Brain microvascular endothelial cell (primary cell): ENCODE data around the gene PIGU.

Experiments used
- DNase-seq: peaks from one replicate; pipeline ENCODE4 v3.0.0-alpha.2; 2020
- H3K27ac ChIP-seq: fragments of 250-450 bp; sonication (Bioruptor Pico); 2 replicates; pipeline ENCODE4 v1.5.1; 2020; ENCODE audit warnings: mild to moderate bottlenecking, moderate library complexity
- H3K27me3 ChIP-seq: fragments of 250-450 bp; sonication (Bioruptor Pico); replicated peaks from 2 replicates; pipeline ENCODE4 v1.5.1; 2020; ENCODE audit warnings: mild to moderate bottlenecking
- H3K36me3 ChIP-seq: fragments of 250-450 bp; sonication (Bioruptor Pico); replicated peaks from 2 replicates; pipeline ENCODE4 v1.5.1; 2020; ENCODE audit warnings: mild to moderate bottlenecking
- H3K4me3 ChIP-seq: 2 replicates; pipeline ENCODE4 v1.5.1; 2011; ENCODE audit warnings: low read depth, mild to moderate bottlenecking, control low read depth, low read length, moderate library complexity
- in situ Hi-C: cut with HindIII; loops from 2 replicates; pipeline ENCODE4 v1.10.0; 2017; ENCODE audit warnings: low sequenced_read_pairs, low pct_ligation_motif_present
- TF ChIP-seq, protein P1 (sequence below): IDR thresholded peaks from 2 replicates; pipeline ENCODE4 v1.5.1; 2011; ENCODE audit warnings: low read depth, mild to moderate bottlenecking, moderate library complexity, low read length, control low read depth, inconsistent platforms; ENCODE audit errors: missing control alignments

Gene PIGU

DNA sequence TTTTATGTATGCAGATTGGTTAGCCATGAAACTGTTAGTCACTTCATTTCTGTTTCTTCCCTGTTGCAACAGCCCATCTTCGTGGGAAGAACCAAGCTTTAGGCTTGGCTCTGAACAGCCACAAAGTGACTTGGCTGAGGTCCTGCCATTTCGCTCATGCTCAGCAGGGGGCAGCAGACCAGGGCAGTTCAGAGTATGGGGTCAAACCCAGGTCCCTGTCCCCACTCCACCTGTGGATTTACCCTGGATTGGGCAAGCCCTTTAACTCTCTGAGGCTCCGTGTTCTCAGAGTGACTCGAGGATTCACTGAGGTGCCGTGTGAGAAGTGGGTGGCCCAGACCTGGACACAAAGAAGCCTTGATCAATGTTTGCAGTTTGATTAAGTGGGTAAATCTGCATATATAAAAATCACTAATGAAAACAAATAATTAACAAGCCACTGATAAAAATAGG, 138.2 kb downstream of the PIGU start:
- Histone ChIP-seq H3K4me3 (no peak overlapping the region), H3K27me3 (no peaks in the 10 kb centered on the region), H3K36me3 (peaks cover 78% of the 10 kb centered on the region), H3K27ac (no peak overlapping the region)
- in situ Hi-C loops, result no loop called here
- TF ChIP-seq, protein P1, sequence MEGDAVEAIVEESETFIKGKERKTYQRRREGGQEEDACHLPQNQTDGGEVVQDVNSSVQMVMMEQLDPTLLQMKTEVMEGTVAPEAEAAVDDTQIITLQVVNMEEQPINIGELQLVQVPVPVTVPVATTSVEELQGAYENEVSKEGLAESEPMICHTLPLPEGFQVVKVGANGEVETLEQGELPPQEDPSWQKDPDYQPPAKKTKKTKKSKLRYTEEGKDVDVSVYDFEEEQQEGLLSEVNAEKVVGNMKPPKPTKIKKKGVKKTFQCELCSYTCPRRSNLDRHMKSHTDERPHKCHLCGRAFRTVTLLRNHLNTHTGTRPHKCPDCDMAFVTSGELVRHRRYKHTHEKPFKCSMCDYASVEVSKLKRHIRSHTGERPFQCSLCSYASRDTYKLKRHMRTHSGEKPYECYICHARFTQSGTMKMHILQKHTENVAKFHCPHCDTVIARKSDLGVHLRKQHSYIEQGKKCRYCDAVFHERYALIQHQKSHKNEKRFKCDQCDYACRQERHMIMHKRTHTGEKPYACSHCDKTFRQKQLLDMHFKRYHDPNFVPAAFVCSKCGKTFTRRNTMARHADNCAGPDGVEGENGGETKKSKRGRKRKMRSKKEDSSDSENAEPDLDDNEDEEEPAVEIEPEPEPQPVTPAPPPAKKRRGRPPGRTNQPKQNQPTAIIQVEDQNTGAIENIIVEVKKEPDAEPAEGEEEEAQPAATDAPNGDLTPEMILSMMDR, result peak; percentile 96
- peak; percentile 43 for DNase-seq

DNA sequence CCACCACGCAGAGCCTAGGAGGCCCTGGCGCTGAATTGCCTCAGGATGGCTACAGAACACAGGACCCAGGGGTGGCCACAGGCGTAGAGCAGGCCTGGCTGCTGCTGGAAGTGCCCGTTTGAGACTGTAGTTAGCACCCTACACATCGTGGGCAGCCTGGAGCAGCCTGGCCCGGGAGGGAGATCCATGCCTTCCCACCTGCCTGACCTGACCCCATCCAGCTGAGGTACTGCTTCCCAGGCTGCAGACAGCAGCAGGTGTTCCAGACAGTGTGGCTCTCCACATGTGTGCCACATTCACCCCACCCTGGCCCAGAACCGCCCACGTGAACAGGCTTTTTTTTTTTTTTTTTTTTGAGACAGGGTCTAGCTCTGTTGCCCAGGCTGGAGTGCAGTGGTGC, 139.2 kb downstream of the PIGU start:
- no peaks in the 10 kb centered on the region for H3K27me3 ChIP-seq
- DNase-seq, result no peak
- no peak overlapping the region for H3K4me3 ChIP-seq
- peaks cover 88% of the 10 kb centered on the region for H3K36me3 ChIP-seq
- TF ChIP-seq, protein P1, result no peak
- in situ Hi-C loops, result no loop called here
- no peak overlapping the region for H3K27ac ChIP-seq

DNA sequence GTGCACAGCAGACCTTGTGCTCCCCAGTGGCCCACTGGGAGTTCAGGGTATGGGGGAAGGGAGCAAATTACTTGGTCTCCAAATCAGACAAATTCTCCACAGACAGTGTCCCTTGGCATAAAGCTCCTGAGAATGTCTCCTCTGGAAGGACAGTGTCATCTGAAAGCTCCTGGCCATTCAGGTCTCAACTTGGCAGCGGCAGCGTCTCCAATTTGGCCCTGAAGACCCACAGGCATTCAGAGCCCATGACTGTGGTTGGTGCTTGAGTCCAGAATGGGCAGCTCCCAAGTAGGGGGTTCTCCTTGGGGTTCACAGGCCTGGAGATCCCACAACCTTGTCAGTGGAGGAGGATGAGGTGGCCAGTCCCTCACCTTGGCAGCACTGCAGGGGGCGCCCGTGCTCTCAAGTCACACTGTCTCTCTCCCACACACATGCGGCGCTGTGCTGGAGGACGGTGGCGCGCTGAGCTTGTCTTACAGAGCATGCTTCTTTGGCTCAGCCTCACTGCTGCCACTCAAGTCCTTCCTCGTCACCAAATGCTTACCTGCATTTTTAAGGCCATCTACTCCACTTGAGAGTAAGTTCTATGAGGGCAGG, 140.0 kb downstream of the PIGU start:
- in situ Hi-C loops, result no loop called here
- no peak overlapping the region for H3K4me3 ChIP-seq
- H3K27me3 ChIP-seq, result no peaks in the 10 kb centered on the region
- no peak overlapping the region for H3K27ac ChIP-seq
- H3K36me3 ChIP-seq, result peaks cover 90% of the 10 kb centered on the region
- TF ChIP-seq, protein P1, result peak; percentile 60
- peak; percentile 21 for DNase-seq

DNA sequence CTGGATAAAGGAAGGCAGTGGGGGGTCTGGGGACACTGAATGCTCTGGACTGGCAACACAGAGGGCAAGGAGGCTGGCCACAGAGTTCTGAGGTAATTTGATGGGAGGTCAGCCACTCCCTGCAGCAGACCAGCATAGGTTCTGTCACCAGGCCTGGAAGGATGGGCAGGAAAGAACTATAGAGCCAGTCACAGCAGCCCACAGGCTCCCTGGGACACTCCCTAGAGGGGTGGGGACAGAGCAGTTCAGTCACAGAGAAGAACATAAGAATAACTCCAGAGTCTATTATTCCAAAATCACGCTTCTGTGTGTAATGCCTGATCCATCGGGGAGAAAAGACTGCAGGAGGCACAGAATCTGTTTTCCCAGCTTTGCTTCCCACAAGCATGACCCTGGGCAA, 141.0 kb downstream of the PIGU start:
- DNase-seq, result no peak
- TF ChIP-seq, protein P1, result no peak
- no peak overlapping the region for H3K4me3 ChIP-seq
- in situ Hi-C loops, result no loop called here
- H3K27me3 ChIP-seq, result no peaks in the 10 kb centered on the region
- peaks cover 86% of the 10 kb centered on the region for H3K36me3 ChIP-seq
- no peak overlapping the region for H3K27ac ChIP-seq

DNA sequence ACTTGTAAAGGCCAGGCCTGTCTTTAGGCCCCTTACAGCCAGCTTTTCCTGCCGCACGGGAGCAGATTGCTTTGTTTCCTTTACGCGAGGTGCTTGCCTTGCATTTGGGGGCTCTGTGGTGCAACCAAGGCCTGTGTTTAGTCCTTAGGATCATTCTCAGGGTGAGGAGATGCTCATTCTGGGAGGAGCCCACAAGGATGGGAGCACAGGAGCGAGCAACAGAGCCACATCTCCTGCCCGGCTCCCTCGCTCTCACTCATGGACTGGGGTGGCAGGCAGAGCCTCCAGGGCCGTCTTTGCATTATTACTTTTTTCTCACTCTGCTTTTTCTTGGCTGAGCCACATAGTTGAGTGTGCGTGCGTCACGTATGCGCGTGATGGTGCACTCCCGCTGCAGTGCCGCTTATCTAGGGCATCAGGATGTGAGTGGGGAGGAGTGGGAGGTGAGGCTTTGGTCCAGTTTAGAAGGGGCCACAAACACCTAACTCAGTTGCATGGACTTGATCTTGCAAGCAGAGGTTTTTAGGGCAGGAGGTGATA, 141.5 kb downstream of the PIGU start:
- in situ Hi-C loops, result no loop called here
- TF ChIP-seq, protein P1, result no peak
- H3K36me3 ChIP-seq, result peaks cover 86% of the 10 kb centered on the region

More for the DNA sequence above, 141.5 kb downstream of the PIGU start:
- no peaks in the 10 kb centered on the region for H3K27me3 ChIP-seq
- H3K4me3 ChIP-seq, result no peak overlapping the region
- H3K27ac ChIP-seq, result no peak overlapping the region
- DNase-seq, result no peak
